Skin of body (tissue), 2 donors: Measurements from ENCODE around the gene RBM46. TPM values are rescaled to one million over a fixed set of nuclear protein-coding genes. Genes with fewer than 3 reads are reported as not detected.

Experiments used
- DNase-seq: peaks from one replicate; lab custom pipeline; 2025; lab: John Stamatoyannopoulos, UW
- total RNA-seq: library from RNA; depleted of rRNA; stranded (reverse); fragments of >200 nt; gene quantifications from one replicate; pipeline ENCODE4 v1.2.3, GENCODE V29; 2014

RBM46 gene
- not detected for total RNA-seq

GRCh38 chr4:154781126-154781982 is at the start of gene RBM46:
TSS of gene RBM46 (plus strand) at chr4:154781272. CDS start at chr4:154796753, 15,481 bp downstream.
- no peak for DNase-seq

- no peak for DNase-seq
Observed at GRCh38 chr4:154731756-154732155, 49.3 kb upstream of the RBM46 start.

- DNase-seq: no peak
Observed at GRCh38 chr4:154732669-154733068, 48.4 kb upstream of the RBM46 start.

- DNase-seq: no peak
Observed at GRCh38 chr4:154736770-154737169, 44.3 kb upstream of the RBM46 start.

- no peak for DNase-seq
Observed at GRCh38 chr4:154738426-154738825, 42.6 kb upstream of the RBM46 start.

- no peak for DNase-seq
Observed at GRCh38 chr4:154739111-154739510, 42.0 kb upstream of the RBM46 start.

GRCh38 chr4:154740462-154740861 is 40.6 kb upstream of the RBM46 start:
- no peak for DNase-seq

- no peak for DNase-seq
Observed at GRCh38 chr4:154741131-154741665, 39.9 kb upstream of the RBM46 start.

GRCh38 chr4:154741922-154742850 is 38.9 kb upstream of the RBM46 start:
- DNase-seq: no peak

GRCh38 chr4:154743683-154744340 is 37.3 kb upstream of the RBM46 start, which contains the start of gene LRAT:
TSS of gene LRAT (plus strand) at chr4:154744000. CDS start at chr4:154744327, 327 bp downstream.
- no peak for DNase-seq

- no peak for DNase-seq
Observed at GRCh38 chr4:154744341-154744926, 36.6 kb upstream of the RBM46 start.

- DNase-seq: no peak
Observed at GRCh38 chr4:154757713-154758112, 23.4 kb upstream of the RBM46 start.

- DNase-seq: no peak
Observed at GRCh38 chr4:154760895-154761294, 20.2 kb upstream of the RBM46 start.

GRCh38 chr4:154778264-154778663 is 2.8 kb upstream of the RBM46 start:
- DNase-seq: no peak

- DNase-seq: peak; percentile 2
Observed at GRCh38 chr4:154779362-154779947, 1.6 kb upstream of the RBM46 start.

- no peak for DNase-seq
Observed at GRCh38 chr4:154781983-154782293, 866 bp downstream of the RBM46 start.

- peak; percentile 21 for DNase-seq
Observed at GRCh38 chr4:154807042-154807630, 26.1 kb downstream of the RBM46 start.

- DNase-seq: no peak
Observed at GRCh38 chr4:154818230-154818629, 37.2 kb downstream of the RBM46 start.

- no peak for DNase-seq
Observed at GRCh38 chr4:154822775-154823174, 41.7 kb downstream of the RBM46 start.

- DNase-seq: no peak
Observed at GRCh38 chr4:154836030-154836429, 55.0 kb downstream of the RBM46 start.
